ENCODE data around the gene LRRC28. TPM values are rescaled to one million over a fixed set of nuclear protein-coding genes. Genes with fewer than 3 reads are reported as not detected.

LRRC28 gene
- total and polyA plus RNA-seq, 10 of the 15 experiments (the other 5 are each of a cell fraction or from before 2014, with no cell fraction given), result 21.3 to 54.9 (median 27.7) TPM

- no peak for TF ChIP-seq NKRF (conservative IDR thresholded peaks at IDR 0.05)
- TF ChIP-seq NR2C2 (IDR thresholded peaks at IDR 0.05; ENCODE audit: borderline replicate concordance, control insufficient read depth, insufficient read length, low read depth), result no peak
- no peak for TF ChIP-seq RCOR1 (conservative IDR thresholded peaks at IDR 0.05; ENCODE audit: low read depth, low read length)
- TF ChIP-seq ZSCAN29 (IDR thresholded peaks at IDR 0.05), result no peak
- no peak for TF ChIP-seq RELA (IDR thresholded peaks at IDR 0.05; ENCODE audit: borderline replicate concordance, partially characterized antibody)
- TF ChIP-seq EGR1 (IDR thresholded peaks at IDR 0.05; ENCODE audit: borderline replicate concordance in 1 of 2, low read depth in 2 of 2, low read length in 2 of 2), result no peak
- TF ChIP-seq IRF4 (IDR thresholded peaks at IDR 0.05; ENCODE audit: low read depth, low read length), result no peak
- TF ChIP-seq USF2 (IDR thresholded peaks at IDR 0.05; ENCODE audit: borderline replicate concordance, low read depth, low read length), result no peak
- TF ChIP-seq YBX1 (IDR thresholded peaks at IDR 0.05), result no peak
Observed at GRCh38 chr15:99264125-99264524, 12.8 kb downstream of the LRRC28 start (continued).

DNA sequence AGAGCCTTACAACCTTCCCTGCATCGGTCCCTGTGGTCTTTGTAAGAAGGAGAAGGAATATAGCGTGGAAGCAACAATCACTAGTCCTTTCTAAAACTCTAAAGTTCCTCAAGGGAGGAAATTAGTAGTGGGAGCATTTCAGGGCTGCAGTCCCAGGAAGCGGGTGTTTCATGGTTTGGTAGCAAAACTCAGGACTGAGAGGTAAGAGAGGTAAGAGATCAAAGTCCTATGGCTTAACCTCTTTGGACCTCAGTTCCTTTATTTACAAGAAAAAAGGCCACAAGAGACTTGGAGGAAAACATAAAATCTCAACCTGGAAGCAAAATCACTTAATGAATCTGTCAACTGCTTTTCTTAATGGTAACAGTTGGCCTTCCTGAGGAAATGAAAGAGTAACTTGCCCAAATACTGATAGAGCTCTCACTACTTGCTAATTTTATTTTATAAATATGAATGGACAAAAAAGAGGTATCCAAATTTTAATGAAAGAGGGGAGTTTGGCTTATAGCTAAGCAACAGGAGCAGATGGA is 14.3 kb downstream of the LRRC28 start:
- intact Hi-C loops (cut with micrococcal nuclease; ENCODE audit: unreplicated experiment) (no loop called here), in situ Hi-C loops (cut with MboI) (loop anchor here (10.0 to 25.0 kb wide), 2 partner anchors 649 to 1347 kb away; partner anchors contain the start of genes ASB7 and LINS1)
- Histone ChIP-seq H3K4me1 (ENCODE audit: control insufficient read depth, insufficient read depth, low read length) (no peaks in the 10 kb centered on the region), H3K27me3 (replicated peaks in 1 of 2; ENCODE audit: control insufficient read depth in 2 of 2, insufficient read depth in 2 of 2, low read length in 1 of 2) (no peaks in the 10 kb centered on the region), H3K27ac (ENCODE audit: control insufficient read depth, insufficient read depth) (no peak overlapping the region), H3K4me2 (ENCODE audit: control insufficient read depth, insufficient read depth) (no peak overlapping the region), H3K79me2 (ENCODE audit: control insufficient read depth, insufficient read depth, low read length) (no peaks in the 10 kb centered on the region), H3K36me3 (ENCODE audit: control insufficient read depth in 2 of 2, insufficient read depth in 2 of 2, low read length in 1 of 2) (no peaks in the 10 kb centered on the region), H4K20me1 (ENCODE audit: control insufficient read depth, insufficient read depth) (no peaks in the 10 kb centered on the region), H2AFZ (ENCODE audit: control insufficient read depth, low read depth, low read length) (no peak overlapping the region), H3K4me3 (no peak overlapping the region), H3K9me3 (replicated peaks; ENCODE audit: control insufficient read depth, insufficient read depth, low read length) (no peaks in the 10 kb centered on the region; the same call in 2 of the 3 replicates), H3K9ac (ENCODE audit: control insufficient read depth, insufficient read depth, low read length) (no peak overlapping the region)
- POLR2A ChIA-PET, result interaction anchor here (0.6 kb wide), 1 partner anchor 51 kb away, joined by 8 read pairs; no protein-coding TSS in a partner anchor
- FAIRE-seq, result no peak
- BruUV-seq (replicated peaks), result TSS peak; percentile 39
- ATAC-seq, result no peak
- TF ChIP-seq BCLAF1 (IDR thresholded peaks at IDR 0.05) (no peak), BHLHE40 (IDR thresholded peaks at IDR 0.05; ENCODE audit: borderline replicate concordance in 1 of 2, low read depth in 2 of 2, low read length in 1 of 2) (no peak), EGR1 (IDR thresholded peaks at IDR 0.05; ENCODE audit: borderline replicate concordance in 1 of 2, low read depth in 2 of 2, low read length in 2 of 2) (no peak), ETV6 (conservative IDR thresholded peaks at IDR 0.05 in 1 of 2, IDR thresholded peaks at IDR 0.05 in 1 of 2; ENCODE audit: borderline replicate concordance in 1 of 2, low read depth in 1 of 2) (no peak), BACH1 (IDR thresholded peaks at IDR 0.05; ENCODE audit: borderline replicate concordance) (no peak), IKZF1 (conservative IDR thresholded peaks at IDR 0.05) (no peak), NRF1 (conservative IDR thresholded peaks at IDR 0.05; ENCODE audit: low read depth, low read length) (no peak), CREB1 (IDR thresholded peaks at IDR 0.05; ENCODE audit: low read depth) (no peak), PML (IDR thresholded peaks at IDR 0.05; ENCODE audit: low read length) (no peak), STAT3 (IDR thresholded peaks at IDR 0.05; ENCODE audit: low read depth, low read length) (no peak)
- 95% methylated on average over 3 of the region's 3 CpGs for WGBS (ENCODE audit: insufficient coverage, insufficient replicate concordance, low lambda C conversion rate, missing lambda C conversion rate)
- SMC1A ChIA-PET (ENCODE audit: uncharacterized antibody, unreplicated experiment), result interaction anchor here (0.7 kb wide), 1 partner anchor 46 kb away, joined by 3 read pairs; no protein-coding TSS in a partner anchor
- no peak for DNase-seq (ENCODE audit: low read depth, low spot score)
- CTCF ChIA-PET, result no interaction called here
- RAD21 ChIA-PET (ENCODE audit: unreplicated experiment), result no interaction called here
